ENCODE results near the gene POU6F2. TPM values are rescaled to one million over a fixed set of nuclear protein-coding genes. Genes with fewer than 3 reads are reported as not detected.

Gene POU6F2
- total RNA-seq, 1 donor = under 0.01 TPM

GRCh38 chr7:39240864-39241263, 263.2 kb downstream of the POU6F2 start:
- H3K4me3 ChIP-seq (ENCODE audit: low read depth, low read length) = no peak overlapping the region
- DNase-seq (ENCODE audit: low read depth) = no peak
- no peak for TF ChIP-seq CTCF (IDR thresholded peaks at IDR 0.05; ENCODE audit: insufficient read depth, low read depth, low read length)

GRCh38 chr7:39247576-39247975, 269.9 kb downstream of the POU6F2 start:
- DNase-seq (ENCODE audit: low read depth) = no peak
- H3K4me3 ChIP-seq (ENCODE audit: low read depth, low read length) = no peak overlapping the region
- TF ChIP-seq CTCF (IDR thresholded peaks at IDR 0.05; ENCODE audit: insufficient read depth, low read depth, low read length) = no peak

- no peak for TF ChIP-seq CTCF (IDR thresholded peaks at IDR 0.05; ENCODE audit: insufficient read depth, low read depth, low read length)
- DNase-seq (ENCODE audit: low read depth) = peak; percentile 25
- no peak overlapping the region for H3K4me3 ChIP-seq (ENCODE audit: low read depth, low read length)
These were observed 270.5 kb downstream of the POU6F2 start for GRCh38 chr7:39248041-39248691.

GRCh38 chr7:39248692-39249090, 271.0 kb downstream of the POU6F2 start:
- no peak overlapping the region for H3K4me3 ChIP-seq (ENCODE audit: low read depth, low read length)
- no peak for TF ChIP-seq CTCF (IDR thresholded peaks at IDR 0.05; ENCODE audit: insufficient read depth, low read depth, low read length)
- DNase-seq (ENCODE audit: low read depth) = no peak

GRCh38 chr7:39249635-39250152, 272.0 kb downstream of the POU6F2 start:
- no peak for DNase-seq (ENCODE audit: low read depth)
- no peak overlapping the region for H3K4me3 ChIP-seq (ENCODE audit: low read depth, low read length)
- no peak for TF ChIP-seq CTCF (IDR thresholded peaks at IDR 0.05; ENCODE audit: insufficient read depth, low read depth, low read length)

GRCh38 chr7:39252916-39253315, 275.2 kb downstream of the POU6F2 start:
- no peak overlapping the region for H3K4me3 ChIP-seq (ENCODE audit: low read depth, low read length)
- no peak for DNase-seq (ENCODE audit: low read depth)
- TF ChIP-seq CTCF (IDR thresholded peaks at IDR 0.05; ENCODE audit: insufficient read depth, low read depth, low read length) = no peak

Data from fibroblast of villous mesenchyme (primary cell).